Activated T-cell treated with anti-CD3 and anti-CD28 coated beads, Interleukin-2, amount 50 U/mL, for 4 hours (primary cell): ENCODE measurements around the gene FNDC5. TPM values are rescaled to one million over a fixed set of nuclear protein-coding genes. Genes with fewer than 3 reads are reported as not detected.

Experiments
- ATAC-seq, 2 donors: fragments of 200-7000 bp; cut with Tn5 transposase; one replicate each; pipeline ENCODE4 v1.10.0; 2021
- DNase-seq: peaks from one replicate; pipeline ENCODE4 v3.0.0-alpha.2; 2020
- H3K27me3 Mint-ChIP-seq: one replicate; pipeline ENCODE4 v1.8.0; 2021; ENCODE audit warnings: low read depth, mixed read lengths
- H3K36me3 Mint-ChIP-seq: one replicate; pipeline ENCODE4 v1.8.0; 2022; ENCODE audit warnings: mixed read lengths; ENCODE audit not compliant: insufficient read depth
- H3K4me1 Mint-ChIP-seq: one replicate; pipeline ENCODE4 v1.8.0; 2021; ENCODE audit warnings: low read depth, mixed read lengths
- H3K4me3 Mint-ChIP-seq: one replicate; pipeline ENCODE4 v1.8.0; 2021; ENCODE audit warnings: mild to moderate bottlenecking, moderate library complexity, mixed read lengths
- H3K9me3 Mint-ChIP-seq: one replicate; pipeline ENCODE4 v1.8.0; 2021; ENCODE audit warnings: mixed read lengths
- total RNA-seq, 3 donors: library from RNA; stranded (reverse); gene quantifications; one replicate each; pipeline ENCODE4 v1.2.1, GENCODE V29; 2021

FNDC5 gene
- total RNA-seq, 3 donors from 2014 or later, result not detected

GRCh38 chr1:32892368-32893197, 21.9 kb upstream of the FNDC5 start:
- Mint-ChIP-seq H3K36me3 (no peaks in the 10 kb centered on the region), H3K4me3 (peak overlapping the region; percentile 37), H3K4me1 (peaks cover 7% of the 10 kb centered on the region), H3K9me3 (no peaks in the 10 kb centered on the region), H3K27me3 (peaks cover 73% of the 10 kb centered on the region)
- no peak for DNase-seq
- peak; percentile 75 to 77 for ATAC-seq

DNA sequence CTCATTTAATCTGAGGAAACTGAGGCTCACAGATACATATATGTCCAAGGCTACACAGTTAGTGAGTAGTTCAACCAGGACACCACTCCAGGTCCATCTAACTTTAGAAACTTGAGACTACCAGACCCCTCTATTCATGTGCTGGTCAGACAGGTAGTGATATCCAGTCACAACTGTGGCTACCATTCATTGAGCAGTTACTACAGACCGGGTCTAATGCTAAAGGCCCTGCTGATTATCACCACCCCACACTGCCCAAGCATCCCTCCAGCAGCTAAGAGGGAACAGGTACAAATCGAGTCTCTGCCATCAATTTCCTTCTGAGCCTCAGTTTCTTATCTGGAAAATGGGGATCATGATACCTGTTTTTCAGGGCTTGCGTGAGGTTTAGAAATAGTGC, 20.9 kb upstream of the FNDC5 start:
- Mint-ChIP-seq H3K9me3 (no peaks in the 10 kb centered on the region), H3K4me3 (no peak overlapping the region), H3K36me3 (no peaks in the 10 kb centered on the region), H3K4me1 (peaks cover 10% of the 10 kb centered on the region), H3K27me3 (peaks cover 76% of the 10 kb centered on the region)
- no peak for ATAC-seq
- no peak for DNase-seq

DNA sequence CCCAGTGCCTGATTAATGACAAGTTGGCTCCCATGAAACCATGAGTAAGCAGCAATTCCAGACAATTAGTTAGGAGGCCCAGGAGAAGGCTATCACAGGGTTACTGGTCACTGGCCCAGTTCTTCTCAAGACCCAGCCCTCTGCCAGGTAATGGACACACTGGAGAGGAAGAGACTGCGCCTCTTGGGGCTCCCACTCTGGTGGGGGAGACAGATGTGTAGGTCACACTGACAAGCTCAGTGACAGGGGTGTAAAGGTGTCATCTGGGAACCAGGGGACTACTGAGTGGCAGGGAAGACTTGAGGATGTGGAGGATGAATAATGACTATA, 20.5 kb upstream of the FNDC5 start:
- H3K4me3 Mint-ChIP-seq, result peak overlapping the region; percentile 49
- ATAC-seq, result no peak
- no peaks in the 10 kb centered on the region for H3K36me3 Mint-ChIP-seq
- no peak for DNase-seq
- peaks cover 10% of the 10 kb centered on the region for H3K4me1 Mint-ChIP-seq
- H3K9me3 Mint-ChIP-seq, result no peaks in the 10 kb centered on the region
- peaks cover 72% of the 10 kb centered on the region for H3K27me3 Mint-ChIP-seq

- no peaks in the 10 kb centered on the region for H3K9me3 Mint-ChIP-seq
- no peak overlapping the region for H3K4me3 Mint-ChIP-seq
- H3K36me3 Mint-ChIP-seq, result no peaks in the 10 kb centered on the region
- peaks cover 71% of the 10 kb centered on the region for H3K27me3 Mint-ChIP-seq
- peaks cover 10% of the 10 kb centered on the region for H3K4me1 Mint-ChIP-seq
- ATAC-seq, result no peak
- no peak for DNase-seq
These were observed 20.0 kb upstream of the FNDC5 start for GRCh38 chr1:32890516-32891240.

DNA sequence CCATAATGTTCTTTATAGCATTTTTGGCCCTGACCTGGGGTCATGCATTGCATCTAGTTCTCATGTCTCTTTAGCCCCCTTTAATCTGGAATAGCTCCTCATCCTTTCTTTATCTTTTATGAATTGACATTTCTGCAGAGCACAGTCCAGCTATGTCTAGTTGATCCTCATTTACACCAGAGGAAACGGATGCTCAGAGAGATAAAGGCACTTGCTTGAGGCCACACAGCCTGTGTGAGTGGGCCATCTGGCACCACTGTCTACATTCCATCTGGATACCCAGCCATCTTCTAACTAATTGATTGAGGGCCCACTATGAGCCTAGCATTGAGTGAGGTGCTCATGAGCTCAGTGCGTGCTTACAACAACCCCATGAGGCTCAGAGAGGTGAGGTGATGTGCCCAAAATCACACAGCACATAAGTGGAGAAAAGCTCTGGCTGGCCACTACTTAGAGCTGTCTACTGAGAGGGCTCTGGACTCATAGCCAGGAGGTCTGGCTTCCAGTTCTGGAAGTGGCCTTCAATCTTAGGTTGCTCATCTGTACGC, 19.1 kb upstream of the FNDC5 start:
- peaks cover 75% of the 10 kb centered on the region for H3K27me3 Mint-ChIP-seq
- ATAC-seq (no peak), DNase-seq (no peak)
- peaks cover 14% of the 10 kb centered on the region for H3K4me1 Mint-ChIP-seq
- no peaks in the 10 kb centered on the region for H3K9me3 Mint-ChIP-seq
- no peaks in the 10 kb centered on the region for H3K36me3 Mint-ChIP-seq
- no peak overlapping the region for H3K4me3 Mint-ChIP-seq

GRCh38 chr1:32888677-32889420, 18.1 kb upstream of the FNDC5 start:
- Mint-ChIP-seq H3K27me3 (peaks cover 80% of the 10 kb centered on the region), H3K9me3 (no peaks in the 10 kb centered on the region), H3K36me3 (no peaks in the 10 kb centered on the region), H3K4me1 (peaks cover 14% of the 10 kb centered on the region), H3K4me3 (no peak overlapping the region)
- DNase-seq, result no peak
- no peak for ATAC-seq

- no peak for DNase-seq
- peaks cover 14% of the 10 kb centered on the region for H3K4me1 Mint-ChIP-seq
- H3K27me3 Mint-ChIP-seq, result peaks cover 77% of the 10 kb centered on the region
- no peaks in the 10 kb centered on the region for H3K9me3 Mint-ChIP-seq
- no peak for ATAC-seq
- H3K4me3 Mint-ChIP-seq, result no peak overlapping the region
- no peaks in the 10 kb centered on the region for H3K36me3 Mint-ChIP-seq
These were observed 17.4 kb upstream of the FNDC5 start for GRCh38 chr1:32888134-32888533.

- DNase-seq, result no peak
- ATAC-seq, result no peak
- H3K36me3 Mint-ChIP-seq, result no peaks in the 10 kb centered on the region
- no peaks in the 10 kb centered on the region for H3K9me3 Mint-ChIP-seq
- no peak overlapping the region for H3K4me3 Mint-ChIP-seq
- peaks cover 74% of the 10 kb centered on the region for H3K27me3 Mint-ChIP-seq
- H3K4me1 Mint-ChIP-seq, result peaks cover 12% of the 10 kb centered on the region
These were observed 16.9 kb upstream of the FNDC5 start for GRCh38 chr1:32887623-32888022.

GRCh38 chr1:32886828-32887414, 16.2 kb upstream of the FNDC5 start:
- ATAC-seq, result no peak
- DNase-seq, result no peak
- H3K4me3 Mint-ChIP-seq, result no peak overlapping the region

DNA sequence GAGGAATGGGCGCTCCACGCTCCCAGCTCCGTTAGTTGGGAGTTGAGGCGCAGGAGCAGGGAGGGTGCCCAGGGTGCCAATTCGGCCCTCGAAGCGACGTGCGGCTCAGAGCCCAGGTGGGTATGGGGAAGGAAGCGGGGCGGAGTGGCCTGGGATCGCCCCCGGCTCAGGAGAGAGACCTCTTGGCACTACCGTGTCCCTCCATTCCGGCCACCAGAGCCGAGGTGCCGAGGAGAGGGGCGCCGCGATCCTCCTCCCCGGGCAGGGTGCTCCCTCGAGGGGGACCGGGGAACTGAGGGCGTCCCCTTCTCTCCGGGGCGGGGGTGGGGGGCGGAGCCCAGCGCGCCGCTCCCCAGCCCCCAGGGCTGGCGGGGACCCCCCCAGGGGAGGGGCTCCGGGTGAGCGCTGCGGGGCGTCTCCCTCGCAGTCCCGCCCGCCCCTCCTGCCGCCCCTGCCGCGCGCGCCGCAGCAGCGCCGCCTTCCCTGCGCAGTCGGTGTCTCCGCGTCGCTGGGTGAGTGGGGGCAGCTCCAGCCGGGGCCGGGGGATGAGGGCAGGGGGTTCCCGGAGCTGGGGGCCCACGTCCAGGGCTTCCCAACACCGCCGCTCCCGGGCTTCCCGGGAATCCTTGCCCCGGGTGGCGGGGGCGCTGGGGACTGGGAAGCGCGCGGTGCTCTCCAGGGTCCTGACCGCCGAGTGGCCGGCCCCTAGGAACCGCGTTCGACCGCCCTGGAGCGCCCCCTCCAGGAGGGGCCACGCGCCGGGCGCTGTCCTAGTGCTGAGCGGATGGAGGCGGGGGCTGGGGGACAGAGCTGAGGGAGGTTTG, 15.5 kb upstream of the FNDC5 start, which contains the start of gene HPCA:
TSS of gene HPCA (plus strand) at position 488 of the 824 bp plus-strand sequence. CDS start 2,408 bp downstream, outside the sequence.
- DNase-seq (no peak), ATAC-seq (peak; percentile 72 to 75)
- Mint-ChIP-seq H3K4me3 (no peak within 1 kb of the TSS), H3K36me3 (no peaks in the 10 kb centered on the region), H3K9me3 (no peaks in the 10 kb centered on the region), H3K4me1 (peaks cover 6% of the 10 kb centered on the region), H3K27me3 (peaks cover 60% of the 10 kb centered on the region)

More at GRCh38 chr1:32886828-32887414, 16.2 kb upstream of the FNDC5 start:
- peaks cover 67% of the 10 kb centered on the region for H3K27me3 Mint-ChIP-seq
- H3K36me3 Mint-ChIP-seq, result no peaks in the 10 kb centered on the region
- H3K4me1 Mint-ChIP-seq, result peaks cover 6% of the 10 kb centered on the region
- no peaks in the 10 kb centered on the region for H3K9me3 Mint-ChIP-seq

- no peak for DNase-seq
- ATAC-seq, result no peak
- Mint-ChIP-seq H3K4me3 (no peak overlapping the region), H3K27me3 (peaks cover 58% of the 10 kb centered on the region), H3K9me3 (no peaks in the 10 kb centered on the region), H3K4me1 (peaks cover 6% of the 10 kb centered on the region), H3K36me3 (no peaks in the 10 kb centered on the region)
These were observed 14.9 kb upstream of the FNDC5 start for GRCh38 chr1:32885676-32886003.

DNA sequence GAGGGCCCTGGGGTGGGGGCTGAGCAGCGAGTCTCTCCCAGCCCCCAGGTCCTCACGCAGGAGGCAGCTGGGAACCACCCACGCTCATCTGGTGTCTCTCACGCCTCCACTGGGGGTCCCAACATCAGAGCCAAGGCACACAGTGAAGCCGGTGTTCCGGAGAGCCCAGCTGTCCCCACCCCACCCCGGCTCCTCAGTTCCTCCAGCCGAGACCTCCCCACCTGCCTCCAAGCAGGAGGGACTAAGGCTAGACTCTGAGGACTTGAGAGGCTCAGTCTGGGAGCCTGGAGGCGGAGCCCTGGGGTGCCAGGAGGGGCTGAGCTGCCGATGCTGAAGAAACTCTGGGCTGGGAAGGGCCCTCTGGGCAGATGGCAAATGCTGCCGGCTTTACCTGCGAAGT, 14.0 kb upstream of the FNDC5 start:
- H3K27me3 Mint-ChIP-seq, result peaks cover 49% of the 10 kb centered on the region
- no peaks in the 10 kb centered on the region for H3K9me3 Mint-ChIP-seq
- no peak overlapping the region for H3K4me3 Mint-ChIP-seq
- H3K36me3 Mint-ChIP-seq, result no peaks in the 10 kb centered on the region
- no peak for DNase-seq
- peaks cover 6% of the 10 kb centered on the region for H3K4me1 Mint-ChIP-seq
- ATAC-seq, result no peak

- DNase-seq (no peak), ATAC-seq (no peak)
- H3K4me3 Mint-ChIP-seq, result no peak overlapping the region
- H3K9me3 Mint-ChIP-seq, result no peaks in the 10 kb centered on the region
- no peaks in the 10 kb centered on the region for H3K36me3 Mint-ChIP-seq
- peaks cover 6% of the 10 kb centered on the region for H3K4me1 Mint-ChIP-seq
- H3K27me3 Mint-ChIP-seq, result peaks cover 42% of the 10 kb centered on the region
These were observed 13.3 kb upstream of the FNDC5 start for GRCh38 chr1:32884032-32884372.
